Esophagus muscularis mucosa (tissue), 4 donors: ENCODE results near the gene CCRL2. TPM values are rescaled to one million over a fixed set of nuclear protein-coding genes. Genes with fewer than 3 reads are reported as not detected.
"Not testable (repeated sequence)": the region's sequence is repeated elsewhere in the genome, so short reads cannot be mapped to it uniquely, and the experiment has no call there.

ENCODE experiments used
- DNase-seq: peaks from one replicate; pipeline ENCODE4 v3.0.0-alpha.2; 2017; ENCODE audit errors: extremely low spot score
- H3K27ac ChIP-seq, 4 donors: fragments of 200-600 bp; sonication (generic); replicated peaks in 1 of 4; 1 replicate in 3 of 4; 2 replicates in 1 of 4; pipeline ENCODE4 v1.5.1; 2016 to 2019; ENCODE audit warnings: mild to moderate bottlenecking in 1 of 4
- H3K27me3 ChIP-seq, 4 donors: fragments of 200-600 bp; sonication (generic); one replicate each; pipeline versions ENCODE4 v1.5.1 to v1.6.0; 2016 to 2019
- H3K36me3 ChIP-seq, 4 donors: fragments of 200-600 bp; sonication (generic); one replicate each; pipeline ENCODE4 v1.5.1; 2016 to 2019
- H3K4me1 ChIP-seq, 4 donors: fragments of 200-600 bp; sonication (generic); one replicate each; pipeline ENCODE4 v1.5.1; 2016 to 2019
- H3K4me3 ChIP-seq, 4 donors: fragments of 200-600 bp; sonication (generic); 1 replicate in 2 of 4; 2 replicates in 2 of 4; pipeline ENCODE4 v1.5.1; 2016 to 2019; ENCODE audit warnings: mild to moderate bottlenecking in 4 of 4, moderate library complexity in 1 of 4
- H3K9me3 ChIP-seq, 4 donors: fragments of 200-600 bp; sonication (generic); 1 replicate in 3 of 4; 2 replicates in 1 of 4; pipeline ENCODE4 v1.5.1; 2016 to 2019
- EP300 ChIP-seq: sonication (generic); formaldehyde crosslinking; IDR thresholded peaks from one replicate; pipeline ENCODE4 v1.6.1; 2017; ENCODE audit warnings: antibody characterized with exemption
- POLR2A ChIP-seq: fragments of 450-650 bp; IDR thresholded peaks from one replicate; pipeline ENCODE4 v1.6.1; 2017; ENCODE audit warnings: antibody characterized with exemption, moderate library complexity, mild to moderate bottlenecking, low read depth
- POLR2AphosphoS5 ChIP-seq, 2 donors: sonication (generic); formaldehyde crosslinking; IDR thresholded peaks; one replicate each; pipeline ENCODE4 v1.6.1; 2017; ENCODE audit warnings: antibody characterized with exemption in 2 of 2
- WGBS: methylation state at CpG from one replicate; pipeline ENCODE4 v1.1.5; 2018; 5-methylcytosine and 5-hydroxymethylcytosine counted together
- intact Hi-C: fragments of 100-400 bp; cut with DNase I; formaldehyde crosslinking; loops from one replicate; pipeline ENCODE4 v1.15.1; 2023
- total RNA-seq, 4 donors: library from RNA; depleted of rRNA; stranded (reverse); fragments of >200 nt; gene quantifications; one replicate each; pipeline versions ENCODE4 v1.1.0 to v1.2.1, GENCODE V29; 2016
- TF ChIP-seq, protein P1 (sequence below), 3 experiments: fragments of 200-600 bp in 2 of 3; fragments of 450-650 bp in 1 of 3; sonication (generic) in 2 of 3; IDR thresholded peaks; one replicate each; pipeline ENCODE4 v1.5.1; 2017 to 2019; ENCODE audit warnings: antibody characterized with exemption in 3 of 3, mild to moderate bottlenecking in 2 of 3, moderate library complexity in 1 of 3

Gene CCRL2
- total RNA-seq, 4 donors from 2014 or later: 1.1 to 3.0 (median 2.0) TPM

DNA sequence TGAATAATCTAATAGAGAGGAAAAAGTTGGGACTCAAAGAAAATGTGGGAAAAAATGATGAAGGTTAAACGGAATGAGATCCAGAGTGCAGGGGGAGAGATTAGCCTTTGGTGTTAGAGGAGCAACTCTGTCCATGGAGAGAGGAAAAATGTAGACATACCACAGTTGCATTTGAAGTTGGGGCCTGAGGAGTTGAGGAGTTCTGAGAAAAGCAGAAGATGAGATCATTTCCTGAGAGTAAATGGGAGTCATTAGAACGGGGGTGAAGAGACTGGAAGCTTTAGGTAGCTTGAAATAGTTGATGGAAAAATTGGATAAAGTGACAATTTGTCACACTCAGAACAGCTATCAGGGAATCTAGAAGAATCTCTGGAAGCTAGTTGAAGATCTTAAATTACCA is 7.5 kb upstream of the CCRL2 start:
- intact Hi-C loops: no loop called here
- TF ChIP-seq POLR2A (no peak), POLR2AphosphoS5 (IDR thresholded peaks at IDR 0.05) (no peak), EP300 (no peak)
- TF ChIP-seq, protein P1, sequence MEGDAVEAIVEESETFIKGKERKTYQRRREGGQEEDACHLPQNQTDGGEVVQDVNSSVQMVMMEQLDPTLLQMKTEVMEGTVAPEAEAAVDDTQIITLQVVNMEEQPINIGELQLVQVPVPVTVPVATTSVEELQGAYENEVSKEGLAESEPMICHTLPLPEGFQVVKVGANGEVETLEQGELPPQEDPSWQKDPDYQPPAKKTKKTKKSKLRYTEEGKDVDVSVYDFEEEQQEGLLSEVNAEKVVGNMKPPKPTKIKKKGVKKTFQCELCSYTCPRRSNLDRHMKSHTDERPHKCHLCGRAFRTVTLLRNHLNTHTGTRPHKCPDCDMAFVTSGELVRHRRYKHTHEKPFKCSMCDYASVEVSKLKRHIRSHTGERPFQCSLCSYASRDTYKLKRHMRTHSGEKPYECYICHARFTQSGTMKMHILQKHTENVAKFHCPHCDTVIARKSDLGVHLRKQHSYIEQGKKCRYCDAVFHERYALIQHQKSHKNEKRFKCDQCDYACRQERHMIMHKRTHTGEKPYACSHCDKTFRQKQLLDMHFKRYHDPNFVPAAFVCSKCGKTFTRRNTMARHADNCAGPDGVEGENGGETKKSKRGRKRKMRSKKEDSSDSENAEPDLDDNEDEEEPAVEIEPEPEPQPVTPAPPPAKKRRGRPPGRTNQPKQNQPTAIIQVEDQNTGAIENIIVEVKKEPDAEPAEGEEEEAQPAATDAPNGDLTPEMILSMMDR (IDR thresholded peaks at IDR 0.05): no peak
- DNase-seq: no peak
- Histone ChIP-seq H3K4me3 (no peak overlapping the region), H3K36me3 (no peaks in the 10 kb centered on the region), H3K27ac (no peak overlapping the region), H3K9me3 (no peaks in the 10 kb centered on the region), H3K27me3 (peaks cover 0 to 4% (median 0%) of the 10 kb centered on the region in 4 donors), H3K4me1 (peaks cover 0 to 2% (median 0%) of the 10 kb centered on the region in 4 donors)
- 57% methylated on average over 2 of the region's 2 CpGs for WGBS

DNA sequence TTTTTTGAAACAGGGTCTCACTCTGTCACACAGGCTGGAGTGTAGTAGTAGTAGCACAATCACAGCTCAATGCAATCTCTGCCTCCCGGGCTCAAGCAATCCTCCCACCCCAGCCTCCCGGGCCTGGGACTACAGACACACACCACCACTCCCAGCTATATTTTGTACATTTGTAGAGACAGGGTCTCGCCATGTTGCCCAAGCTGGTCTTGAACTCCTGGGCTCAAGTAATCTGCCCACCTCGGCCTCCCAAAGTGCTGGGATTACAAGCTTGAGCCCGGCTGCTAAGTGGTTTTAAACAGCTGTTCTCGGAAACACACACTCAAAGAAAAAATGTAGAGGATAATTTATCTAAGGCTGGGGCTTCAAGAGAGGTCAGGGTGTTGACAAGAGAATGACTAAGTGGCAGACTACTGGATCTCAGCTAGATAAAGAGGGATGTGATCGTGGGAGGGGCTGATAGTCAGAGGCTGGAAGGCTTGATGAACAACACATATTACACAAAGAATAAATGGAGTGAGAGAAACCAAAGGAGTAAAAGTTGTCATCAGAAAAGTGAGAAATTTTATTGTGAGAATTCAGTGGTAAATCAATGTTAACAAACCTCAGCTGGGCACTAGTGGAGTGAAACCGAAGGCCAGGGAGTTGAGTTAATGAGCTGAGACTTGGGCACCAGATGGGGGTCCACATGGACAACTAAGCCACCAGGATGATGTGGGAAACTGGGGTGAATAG is 6.9 kb upstream of the CCRL2 start:
- Histone ChIP-seq H3K4me3 (no peak overlapping the region), H3K36me3 (no peaks in the 10 kb centered on the region), H3K4me1 (peaks cover 0 to 3% (median 0%) of the 10 kb centered on the region in 4 donors), H3K9me3 (no peaks in the 10 kb centered on the region), H3K27me3 (peaks cover 0 to 4% (median 0%) of the 10 kb centered on the region in 4 donors), H3K27ac (no peak overlapping the region)
- DNase-seq: no peak
- intact Hi-C loops: no loop called here
- 50% methylated on average over 8 of the region's 8 CpGs for WGBS
- TF ChIP-seq, protein P1 (IDR thresholded peaks at IDR 0.05): no peak
- TF ChIP-seq POLR2A (no peak), POLR2AphosphoS5 (IDR thresholded peaks at IDR 0.05) (no peak), EP300 (no peak)

DNA sequence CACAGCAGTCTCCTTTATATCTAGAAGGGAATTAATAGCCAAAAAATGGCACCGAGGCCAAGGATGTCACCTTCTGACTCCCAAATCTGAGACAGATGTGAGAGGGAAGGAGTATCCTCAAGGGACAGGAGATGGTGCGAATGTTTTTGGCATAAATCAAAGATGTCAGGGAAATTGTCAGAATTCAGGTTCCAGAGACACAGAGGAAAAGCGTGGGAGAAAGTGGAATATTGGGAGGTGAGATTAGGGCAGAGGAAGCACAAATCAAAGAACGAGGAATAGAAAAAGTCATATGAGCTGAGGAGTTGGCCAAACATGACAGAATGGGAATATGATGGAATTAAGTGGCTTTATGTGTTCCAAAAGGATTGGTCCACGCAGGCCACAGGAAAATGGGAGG is 6.2 kb upstream of the CCRL2 start:
- peaks cover 0 to 4% (median 0%) of the 10 kb centered on the region in 4 donors for H3K27me3 ChIP-seq
- TF ChIP-seq POLR2AphosphoS5 (IDR thresholded peaks at IDR 0.05) (no peak), EP300 (no peak), POLR2A (no peak)
- TF ChIP-seq, protein P1 (IDR thresholded peaks at IDR 0.05): no peak
- 84% methylated on average over 5 of the region's 5 CpGs for WGBS

DNA sequence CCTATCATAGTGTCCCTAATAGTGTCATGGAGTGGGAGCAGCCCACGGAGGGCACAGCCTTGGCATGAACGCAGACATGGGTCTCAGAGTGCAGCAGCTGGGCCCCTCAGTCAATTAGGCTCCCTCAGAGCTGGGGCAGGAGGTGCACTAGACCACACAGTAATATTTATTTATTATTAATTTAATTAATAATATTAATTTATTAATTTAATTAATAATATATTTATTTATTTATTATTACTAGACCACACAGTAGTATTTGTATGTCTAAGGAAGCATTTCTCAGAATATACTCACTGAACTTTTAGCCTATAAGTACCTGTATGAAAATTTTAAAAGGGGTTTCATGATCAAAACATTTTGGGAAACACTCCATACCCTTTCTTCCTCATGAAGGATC is 5.5 kb upstream of the CCRL2 start:
- H3K9me3 ChIP-seq: no peaks in the 10 kb centered on the region
- DNase-seq: no peak
- H3K4me1 ChIP-seq: peaks cover 1 to 10% (median 6%) of the 10 kb centered on the region in 4 donors
- no peaks in the 10 kb centered on the region for H3K36me3 ChIP-seq
- intact Hi-C loops: no loop called here
- no peak overlapping the region for H3K27ac ChIP-seq
- H3K27me3 ChIP-seq: peaks cover 0 to 8% (median 0%) of the 10 kb centered on the region in 4 donors
- TF ChIP-seq EP300: no peak
- no peak for TF ChIP-seq POLR2AphosphoS5 (IDR thresholded peaks at IDR 0.05)
- TF ChIP-seq POLR2A: no peak
- TF ChIP-seq, protein P1 (IDR thresholded peaks at IDR 0.05): no peak
- 91% methylated on average over 2 of the region's 2 CpGs for WGBS
- H3K4me3 ChIP-seq: no peak overlapping the region

More for the DNA sequence above, 6.2 kb upstream of the CCRL2 start:
- intact Hi-C loops: no loop called here
- no peaks in the 10 kb centered on the region for H3K9me3 ChIP-seq
- H3K27ac ChIP-seq: no peak overlapping the region
- H3K4me1 ChIP-seq: peaks cover 0 to 10% (median under 1%) of the 10 kb centered on the region in 4 donors
- no peak for DNase-seq
- H3K4me3 ChIP-seq: no peak overlapping the region
- H3K36me3 ChIP-seq: no peaks in the 10 kb centered on the region

DNA sequence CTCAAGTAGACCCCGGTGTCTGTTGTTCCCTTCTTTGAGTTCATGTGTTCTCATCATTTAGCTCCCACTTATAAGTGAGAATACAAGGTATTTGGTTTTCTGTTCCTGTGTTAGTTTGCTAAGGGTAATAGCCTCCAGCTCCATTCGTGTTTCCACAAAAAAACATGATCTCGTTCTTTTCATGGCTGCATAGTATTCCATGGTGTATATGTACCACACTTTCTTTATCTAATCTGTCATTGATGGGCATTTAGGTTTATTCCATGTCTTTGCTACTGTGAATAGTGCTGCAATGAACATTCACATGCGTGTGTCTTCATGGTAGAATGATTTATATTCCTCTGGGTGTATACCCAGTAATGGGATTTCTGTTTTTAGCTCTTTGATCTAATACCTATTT is 4.2 kb upstream of the CCRL2 start:
- intact Hi-C loops, H3K4me3 ChIP-seq: not testable (repeated sequence)
- 94% methylated on average over 4 of the region's 4 CpGs for WGBS

More for the DNA sequence above, 4.2 kb upstream of the CCRL2 start:
- not testable (repeated sequence) for H3K36me3 ChIP-seq, DNase-seq, H3K9me3 ChIP-seq, H3K27ac ChIP-seq
- Histone ChIP-seq H3K4me1 (peaks cover 4 to 11% (median 9%) of the 10 kb centered on the region in 4 donors), H3K27me3 (peaks cover 0 to 17% (median 0%) of the 10 kb centered on the region in 4 donors)
